ENCODE measurements around the gene BACH2.
"Not testable (repeated sequence)": the region's sequence is repeated elsewhere in the genome, so short reads cannot be mapped to it uniquely, and the experiment has no call there.

The BACH2 gene

GRCh38 chr6:90233213-90233612, 63.4 kb downstream of the BACH2 start:
- no peak for DNase-seq

GRCh38 chr6:90231798-90232197, 64.8 kb downstream of the BACH2 start:
- no peak for DNase-seq

DNA sequence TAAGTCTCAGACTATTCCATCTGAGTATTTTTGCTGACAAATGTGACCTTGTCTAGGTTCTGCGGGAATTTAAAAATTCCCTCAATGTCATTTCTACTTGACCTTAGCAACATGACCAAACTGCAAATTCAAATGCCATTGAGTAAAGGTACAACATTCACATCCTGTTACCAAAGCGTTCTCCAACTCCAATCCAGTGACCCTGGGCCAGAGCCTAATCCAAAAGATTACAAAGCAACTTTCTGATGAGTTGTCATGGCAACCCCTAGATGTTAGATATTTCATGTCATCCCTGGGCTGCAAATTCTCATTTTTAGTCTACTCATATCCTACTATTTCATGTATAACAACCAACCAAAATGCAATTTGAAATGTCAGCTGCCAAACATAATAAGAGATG, 65.3 kb downstream of the BACH2 start:
- no peak for DNase-seq

GRCh38 chr6:90230548-90231215, 66.0 kb downstream of the BACH2 start:
- DNase-seq: no peak

- DNase-seq: no peak
Observed at GRCh38 chr6:90229331-90230010, 67.2 kb downstream of the BACH2 start.

- no peak for DNase-seq
Observed at GRCh38 chr6:90227673-90228072, 69.0 kb downstream of the BACH2 start.

GRCh38 chr6:90227213-90227612, 69.4 kb downstream of the BACH2 start:
- DNase-seq: no peak

DNA sequence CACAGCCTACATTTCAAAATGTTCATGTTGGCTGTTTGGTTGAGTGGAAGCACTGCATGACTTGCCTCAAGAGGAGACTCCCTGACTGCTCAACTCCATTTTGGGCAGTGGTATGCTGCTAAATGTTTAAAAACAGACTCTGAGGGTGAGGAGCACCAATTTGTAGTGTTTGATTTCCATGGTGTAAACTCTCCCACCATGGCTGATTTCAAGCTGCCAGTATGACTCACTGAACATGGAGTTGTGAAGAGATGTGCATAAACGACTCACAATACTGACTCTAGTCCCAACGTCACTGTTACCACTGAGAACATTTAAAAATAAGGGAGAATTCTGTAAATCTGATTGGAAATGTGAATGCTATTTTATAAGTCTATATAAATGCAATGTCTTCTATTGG, 70.4 kb downstream of the BACH2 start:
- no peak for DNase-seq

DNA sequence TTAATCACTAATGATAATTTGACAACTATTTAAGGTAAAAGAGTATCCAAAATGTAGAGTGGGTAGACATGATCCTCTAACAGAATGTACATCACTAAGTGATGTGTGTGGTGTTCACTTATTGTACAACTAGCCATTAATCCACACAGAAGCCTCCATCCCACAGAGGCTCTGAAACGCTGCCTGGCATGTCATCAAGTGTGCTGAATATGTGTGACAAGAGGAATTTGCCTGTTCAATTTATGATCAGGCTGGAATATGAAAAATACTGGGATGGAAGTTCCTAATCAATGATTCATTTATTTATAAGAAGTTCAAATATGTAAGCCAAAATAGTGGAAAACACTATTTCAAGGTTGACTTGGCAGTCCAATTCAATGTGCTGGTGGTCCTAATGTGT, 72.4 kb downstream of the BACH2 start:
- DNase-seq: no peak

DNA sequence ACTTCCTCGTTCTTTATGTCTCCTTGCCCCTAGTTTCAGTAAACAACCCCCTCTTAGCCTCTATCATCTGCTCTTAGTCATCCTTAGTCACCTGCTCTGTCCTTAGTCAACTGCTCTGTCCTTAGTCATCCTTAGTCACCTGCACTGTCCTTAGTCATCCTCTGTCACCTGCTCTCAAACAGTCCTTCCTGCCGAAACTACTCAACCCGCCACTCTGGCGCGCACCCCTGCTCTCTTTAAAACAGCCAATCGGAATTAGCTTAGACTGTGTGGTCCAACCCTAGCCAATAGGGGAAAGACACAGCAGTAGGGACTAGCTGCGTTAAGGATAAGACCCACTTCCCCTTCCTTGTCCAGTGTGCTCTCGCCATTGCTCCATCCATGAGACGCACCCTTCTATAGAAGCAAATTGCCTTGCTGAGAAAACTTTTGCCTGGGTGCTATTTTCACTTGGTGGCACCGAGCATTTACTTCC, 73.9 kb downstream of the BACH2 start:
- no peak for DNase-seq

- DNase-seq: no peak
Observed at GRCh38 chr6:90222008-90222407, 74.6 kb downstream of the BACH2 start.

- no peak for DNase-seq
Observed at GRCh38 chr6:90221403-90221802, 75.2 kb downstream of the BACH2 start.

DNA sequence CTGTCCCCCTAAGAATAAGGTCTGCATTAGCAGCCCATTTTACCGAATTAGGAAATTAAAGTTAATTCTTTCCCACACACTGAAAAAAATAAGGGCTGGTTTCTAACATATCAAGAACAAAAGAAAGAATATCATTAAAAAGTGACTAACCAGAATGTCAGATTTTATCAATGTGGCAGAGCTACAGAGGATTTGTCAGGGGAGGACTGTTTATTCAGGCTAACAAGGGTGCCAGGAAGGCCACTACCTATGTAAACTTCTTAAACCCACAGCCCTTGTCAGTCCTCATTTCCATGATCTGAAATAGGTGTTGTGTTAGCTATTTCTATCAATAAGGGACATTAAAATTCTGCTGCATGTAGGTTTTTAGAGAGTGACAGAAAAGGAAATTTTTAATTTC, 76.4 kb downstream of the BACH2 start:
- DNase-seq: no peak

GRCh38 chr6:90219209-90219985, 77.2 kb downstream of the BACH2 start:
- DNase-seq: no peak

GRCh38 chr6:90218959-90219208, 77.8 kb downstream of the BACH2 start:
- no peak for DNase-seq

GRCh38 chr6:90217506-90218127, 79.0 kb downstream of the BACH2 start:
- DNase-seq: no peak

DNA sequence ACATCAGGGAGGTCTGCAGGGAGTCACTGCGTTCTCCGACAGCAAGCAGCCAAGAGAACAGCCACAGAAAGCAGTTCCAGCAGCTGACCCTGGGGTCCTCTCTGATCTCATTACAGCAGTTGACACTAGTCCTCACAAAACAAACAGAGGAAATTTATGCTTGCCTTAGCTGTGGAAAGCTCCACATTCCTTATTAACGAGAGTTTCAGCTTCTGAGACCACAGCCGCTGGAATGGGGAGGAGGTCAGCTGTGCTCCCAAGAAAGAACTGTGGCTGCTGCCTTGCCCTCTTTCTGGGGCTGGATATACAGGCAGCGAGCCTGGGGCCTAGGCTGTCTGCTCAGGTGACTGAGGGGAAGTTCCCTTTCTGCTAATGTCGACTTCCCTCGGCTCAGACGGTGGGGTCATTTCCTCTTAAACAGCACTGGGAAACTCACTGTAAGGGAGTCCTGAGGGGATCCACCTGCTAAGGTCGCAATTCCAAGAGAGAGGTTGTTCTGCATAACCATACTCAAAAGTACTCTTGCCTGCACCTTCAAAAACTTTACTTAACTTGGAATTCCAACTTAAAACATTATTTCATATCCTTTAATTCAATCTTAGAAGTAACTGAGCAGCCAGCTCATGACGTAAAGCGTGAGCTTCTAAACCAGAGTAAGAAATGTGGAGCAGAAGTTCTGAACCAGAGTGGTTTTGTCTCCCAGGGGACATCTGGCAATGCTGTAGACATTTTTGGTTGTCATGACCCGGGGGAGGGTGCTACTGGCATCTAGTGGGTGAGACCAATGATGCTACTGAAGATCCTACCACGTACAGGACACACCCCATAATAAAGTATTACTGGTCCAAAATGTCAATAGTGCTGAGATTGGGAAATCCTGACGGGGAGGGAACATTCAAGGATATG, 80.3 kb downstream of the BACH2 start:
- DNase-seq: peak; percentile 41

DNA sequence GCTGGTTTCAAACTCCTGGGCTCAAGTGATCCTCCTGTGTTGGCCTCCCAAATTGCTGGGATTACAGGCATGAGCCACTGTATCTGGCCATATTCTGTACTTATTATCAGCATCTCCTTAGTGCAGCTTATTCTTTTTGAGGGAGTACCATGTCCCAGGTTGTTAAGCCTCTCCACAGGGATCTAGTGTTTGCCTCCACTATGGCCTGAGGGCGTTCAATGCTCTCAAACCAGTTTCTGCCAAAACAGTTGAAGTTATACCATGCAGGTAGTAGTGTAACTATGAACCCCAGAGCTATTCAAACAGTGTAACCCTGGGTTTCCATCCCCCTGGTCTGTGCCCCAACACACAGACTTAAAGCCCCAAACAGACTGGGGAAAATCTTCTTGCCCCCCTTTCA, 81.7 kb downstream of the BACH2 start:
- DNase-seq: no peak

GRCh38 chr6:90214461-90214860, 82.2 kb downstream of the BACH2 start:
- DNase-seq: no peak

DNA sequence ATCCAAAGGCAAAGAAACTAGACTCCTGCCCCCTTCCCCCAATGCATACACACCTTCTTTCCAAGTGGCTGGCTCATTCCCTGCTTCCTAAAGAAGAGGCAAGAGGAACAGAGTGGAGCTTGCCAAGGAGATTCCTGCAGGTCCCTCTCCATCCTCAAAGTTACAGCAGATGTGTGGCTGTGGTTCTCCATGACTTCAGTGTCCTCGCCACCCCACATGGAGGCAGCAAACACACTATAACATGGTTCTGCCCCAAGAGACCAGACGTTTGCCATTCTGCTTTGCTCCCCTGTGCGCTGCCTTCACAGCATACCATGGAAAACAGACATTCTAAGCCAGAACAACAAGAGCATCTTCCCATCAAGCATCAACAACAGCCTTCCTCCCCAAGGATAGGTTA, 84.4 kb downstream of the BACH2 start:
- DNase-seq: peak; percentile 36

DNA sequence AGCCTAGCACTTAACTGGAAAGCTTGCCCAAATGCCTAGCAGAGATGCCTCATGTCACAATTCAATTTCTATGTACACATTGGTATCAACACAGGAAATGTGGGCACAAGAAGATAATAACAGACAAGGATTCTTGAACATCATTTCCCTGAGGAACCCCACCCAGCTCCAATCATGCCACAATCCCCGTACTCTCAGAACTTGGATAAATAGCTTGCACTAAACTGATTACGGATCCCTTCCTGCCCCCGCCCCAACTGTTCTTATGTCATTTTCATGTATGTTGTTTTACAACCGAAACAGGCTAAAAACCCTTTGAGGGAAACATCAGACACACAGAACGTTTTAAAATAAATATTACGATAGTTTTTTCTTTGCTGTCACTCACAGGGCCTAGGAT, 87.1 kb downstream of the BACH2 start:
- DNase-seq: no peak

GRCh38 chr6:90208690-90209089, 88.0 kb downstream of the BACH2 start:
- not testable (repeated sequence) for DNase-seq
